Skeletal muscle tissue (tissue), 4 donors: Measurements from ENCODE around the gene TNFRSF14. TPM values are rescaled to one million over a fixed set of nuclear protein-coding genes. Genes with fewer than 3 reads are reported as not detected.
"Not testable (repeated sequence)": the region's sequence is repeated elsewhere in the genome, so short reads cannot be mapped to it uniquely, and the experiment has no call there.

Experiments used
- H3K27ac ChIP-seq: one replicate; pipeline ENCODE4 v1.7.0; 2013; ENCODE audit warnings: mild to moderate bottlenecking, low read depth, low read length, inconsistent platforms
- H3K27me3 ChIP-seq, 3 donors: one replicate each; pipeline ENCODE4 v1.7.0; 2013; ENCODE audit warnings: low read length in 3 of 3; ENCODE audit not compliant: control insufficient read depth in 3 of 3, insufficient read depth in 3 of 3
- H3K36me3 ChIP-seq, 3 donors: one replicate each; pipeline ENCODE4 v1.7.0; 2013; ENCODE audit warnings: low read length in 3 of 3; ENCODE audit not compliant: control insufficient read depth in 3 of 3, insufficient read depth in 3 of 3
- H3K4me1 ChIP-seq, 3 donors: one replicate each; pipeline ENCODE4 v1.7.0; 2013; ENCODE audit warnings: low read length in 3 of 3, mild to moderate bottlenecking in 3 of 3; ENCODE audit not compliant: control insufficient read depth in 3 of 3, insufficient read depth in 3 of 3
- H3K4me3 ChIP-seq, 3 donors: one replicate each; pipeline ENCODE4 v1.7.0; 2013; ENCODE audit warnings: low read length in 3 of 3
- H3K9ac ChIP-seq, 3 donors: one replicate each; pipeline ENCODE4 v1.7.0; 2013; ENCODE audit warnings: low read length in 3 of 3, mild to moderate bottlenecking in 3 of 3, moderate library complexity in 2 of 3, low read depth in 1 of 3
- H3K9me3 ChIP-seq, 3 donors: one replicate each; pipeline ENCODE4 v1.7.0; 2013; ENCODE audit warnings: low read length in 3 of 3; ENCODE audit not compliant: control insufficient read depth in 3 of 3
- total RNA-seq: library from RNA; depleted of rRNA; stranded (reverse); fragments of >200 nt; gene quantifications from one replicate; pipeline ENCODE4 v1.2.3, GENCODE V29; 2014
- donor health status: Osteomylitis.

The TNFRSF14 gene
- total RNA-seq, 1 donor from 2014 or later: 11.5 TPM

DNA sequence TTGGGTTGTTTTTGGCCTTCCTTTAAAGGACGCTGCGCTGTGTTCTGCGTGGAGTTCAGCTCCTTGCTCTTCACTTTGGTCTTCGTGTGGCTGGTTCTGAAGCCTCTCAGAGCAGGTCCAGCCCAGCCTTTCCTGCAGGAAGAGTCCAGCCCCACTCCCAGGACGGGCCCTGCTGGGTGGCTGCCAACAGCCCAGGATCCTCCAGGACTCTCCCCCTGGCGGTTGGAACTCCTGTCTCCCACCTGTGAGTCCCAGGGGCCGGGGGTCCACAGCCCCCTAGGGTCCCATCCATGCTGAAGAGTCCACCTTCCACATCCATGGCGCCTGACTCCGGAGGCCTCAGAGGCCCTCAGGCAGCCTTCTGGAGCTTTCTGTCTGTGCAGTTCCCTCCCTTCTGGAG lies 4.6 kb upstream of the TNFRSF14 start:
- H3K27me3 ChIP-seq: peaks cover 13 to 20% (median 19%) of the 10 kb centered on the region in 3 donors
- not testable (repeated sequence) for H3K27ac ChIP-seq
- peaks cover 39 to 42% (median 41%) of the 10 kb centered on the region in 3 donors for H3K4me1 ChIP-seq

DNA sequence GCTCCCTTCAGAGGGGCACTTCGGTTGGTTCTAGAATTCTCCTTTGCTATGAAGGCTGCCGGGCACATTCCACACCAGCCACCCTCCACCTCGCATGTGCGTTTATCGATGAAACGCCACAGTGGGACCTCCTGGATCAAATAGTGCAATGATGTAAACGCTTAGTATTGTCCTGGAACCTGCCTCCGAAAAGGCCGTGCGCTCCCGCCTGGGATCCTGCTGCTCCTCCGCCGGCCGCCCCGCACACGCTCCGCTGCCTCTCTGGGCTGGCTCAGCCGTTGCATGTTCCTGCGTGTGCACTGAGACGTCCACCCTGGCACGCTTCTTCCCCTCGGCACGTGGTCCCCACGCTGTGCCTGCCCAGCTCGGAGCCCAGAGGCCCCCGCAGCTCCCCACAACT lies 4.0 kb upstream of the TNFRSF14 start:
- peaks cover 7 to 15% (median 13%) of the 10 kb centered on the region in 3 donors for H3K27me3 ChIP-seq
- H3K9me3 ChIP-seq: no peaks in the 10 kb centered on the region
- no peak overlapping the region for H3K27ac ChIP-seq
- peaks cover 40 to 43% (median 43%) of the 10 kb centered on the region in 3 donors for H3K4me1 ChIP-seq
- H3K9ac ChIP-seq: no peak overlapping the region
- no peaks in the 10 kb centered on the region for H3K36me3 ChIP-seq
- H3K4me3 ChIP-seq: no peak overlapping the region

More for the DNA sequence above, 4.6 kb upstream of the TNFRSF14 start:
- Histone ChIP-seq H3K4me3 (peak overlapping the region in 2 of 3 donors; percentile 16 to 41), H3K9ac (peak overlapping the region in 1 of 3 donors; percentile 0)
- not testable (repeated sequence) for H3K9me3 ChIP-seq, H3K36me3 ChIP-seq

DNA sequence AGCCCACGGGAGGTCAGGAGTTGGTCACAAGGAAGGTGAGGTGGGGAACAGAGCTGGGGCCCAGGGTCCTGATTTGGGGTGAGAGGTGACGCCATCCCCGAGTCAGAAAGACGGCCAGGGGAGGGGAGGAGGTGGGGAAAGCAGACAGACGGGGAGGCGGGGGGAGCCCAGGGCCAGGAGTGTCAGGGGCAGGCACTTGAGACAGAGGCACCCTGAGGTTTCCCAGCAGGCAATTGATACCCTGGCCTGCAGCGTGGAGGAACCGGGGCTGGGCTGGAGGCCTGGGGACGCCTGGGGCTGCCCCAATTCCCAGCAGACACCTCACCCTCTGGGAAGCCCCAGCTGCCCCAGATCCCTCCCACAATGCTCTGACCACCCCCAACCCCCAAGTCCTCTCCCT lies 3.1 kb upstream of the TNFRSF14 start:
- H3K27ac ChIP-seq, H3K9me3 ChIP-seq, H3K4me3 ChIP-seq, H3K36me3 ChIP-seq, H3K9ac ChIP-seq, H3K27me3 ChIP-seq: not testable (repeated sequence)
- H3K4me1 ChIP-seq: peaks cover 38 to 43% (median 42%) of the 10 kb centered on the region in 3 donors

DNA sequence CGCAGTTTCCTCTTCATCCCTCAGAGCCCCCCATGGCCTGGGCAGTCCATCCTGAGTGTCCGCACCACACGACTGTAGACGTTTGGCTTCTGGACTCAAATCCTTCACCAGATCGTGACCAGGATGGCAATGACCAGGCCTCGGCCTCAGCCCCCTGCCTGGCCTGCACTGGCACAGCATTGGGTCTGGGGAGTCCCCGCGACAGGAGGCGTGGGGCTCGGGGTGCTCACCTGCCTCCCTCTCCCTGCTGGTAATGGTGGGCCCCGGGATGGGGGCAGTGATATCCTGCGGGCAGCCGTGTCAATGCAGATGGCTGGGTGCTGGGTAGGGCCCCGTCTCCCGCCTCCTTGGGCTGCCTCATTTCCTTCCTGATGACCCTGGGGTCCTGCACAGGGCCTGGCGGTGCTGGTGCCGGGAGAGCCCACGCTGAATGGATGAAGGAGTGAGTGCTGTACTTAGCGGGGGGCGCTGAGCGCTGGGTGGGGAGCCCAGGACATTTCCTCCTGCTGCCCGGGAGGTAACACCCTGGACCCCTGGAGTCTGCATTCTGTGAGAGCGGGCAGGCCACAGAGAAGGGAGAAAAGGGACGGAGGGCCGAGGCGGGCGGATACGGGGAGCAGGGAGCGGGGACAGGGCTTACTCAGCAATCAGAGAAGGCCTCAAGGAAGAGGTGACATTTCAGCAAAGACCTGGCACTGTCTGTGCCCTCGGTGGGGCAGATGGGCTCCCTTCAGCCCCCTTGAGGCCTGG lies 2.1 kb upstream of the TNFRSF14 start:
- peaks cover 0 to 4% (median 2%) of the 10 kb centered on the region in 3 donors for H3K36me3 ChIP-seq
- H3K4me1 ChIP-seq: peaks cover 29 to 38% (median 34%) of the 10 kb centered on the region in 3 donors

DNA sequence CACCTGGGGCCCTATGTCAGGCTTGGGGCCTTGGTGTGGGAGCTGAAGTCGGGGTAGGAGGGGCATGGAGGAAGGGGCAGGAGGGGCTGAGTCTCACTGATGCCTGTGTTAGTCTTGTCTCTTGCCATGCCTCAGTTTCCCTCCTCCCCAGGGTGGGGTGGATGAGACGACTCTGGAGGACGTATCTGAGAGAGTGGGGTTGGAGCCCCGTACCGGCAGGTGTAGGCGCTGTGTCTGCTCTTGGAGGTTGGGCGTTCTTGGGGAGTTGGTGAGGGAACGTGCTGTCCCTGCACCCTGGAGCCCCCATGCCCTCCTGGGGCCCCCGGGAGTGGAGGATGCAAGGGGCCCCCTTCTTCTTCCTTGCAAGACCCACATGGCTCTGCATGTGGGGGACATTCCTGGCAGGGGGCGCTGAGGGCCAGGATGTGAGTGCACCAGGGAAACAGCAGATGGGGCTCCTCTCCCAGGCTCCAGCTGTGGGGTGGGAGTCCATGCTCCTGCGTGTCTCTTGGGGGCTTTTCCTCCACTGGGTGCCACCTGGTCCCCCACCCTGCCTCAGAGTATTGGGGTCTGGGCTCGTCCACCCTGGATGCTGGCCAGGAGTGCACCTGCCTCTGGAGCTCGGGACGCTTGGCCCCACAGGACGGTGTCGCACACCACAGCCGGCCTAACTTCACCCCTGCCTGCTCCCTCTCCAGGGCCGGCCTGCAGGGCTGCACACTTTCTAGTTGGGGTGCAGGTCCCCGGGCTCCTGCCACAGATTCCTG lies 1.4 kb upstream of the TNFRSF14 start:
- Histone ChIP-seq H3K27me3 (peaks cover 5 to 8% (median 6%) of the 10 kb centered on the region in 3 donors), H3K4me1 (peaks cover 26 to 35% (median 31%) of the 10 kb centered on the region in 3 donors), H3K36me3 (peaks cover 0 to 4% (median 3%) of the 10 kb centered on the region in 3 donors), H3K9ac (peak overlapping the region in 1 of 3 donors; percentile 25), H3K4me3 (no peak overlapping the region), H3K9me3 (no peaks in the 10 kb centered on the region), H3K27ac (peak overlapping the region; percentile 85)

More for the DNA sequence above, 2.1 kb upstream of the TNFRSF14 start:
- Histone ChIP-seq H3K9me3 (no peaks in the 10 kb centered on the region), H3K27me3 (peaks cover 5 to 8% (median 6%) of the 10 kb centered on the region in 3 donors), H3K9ac (no peak overlapping the region), H3K27ac (no peak overlapping the region), H3K4me3 (no peak overlapping the region)

DNA sequence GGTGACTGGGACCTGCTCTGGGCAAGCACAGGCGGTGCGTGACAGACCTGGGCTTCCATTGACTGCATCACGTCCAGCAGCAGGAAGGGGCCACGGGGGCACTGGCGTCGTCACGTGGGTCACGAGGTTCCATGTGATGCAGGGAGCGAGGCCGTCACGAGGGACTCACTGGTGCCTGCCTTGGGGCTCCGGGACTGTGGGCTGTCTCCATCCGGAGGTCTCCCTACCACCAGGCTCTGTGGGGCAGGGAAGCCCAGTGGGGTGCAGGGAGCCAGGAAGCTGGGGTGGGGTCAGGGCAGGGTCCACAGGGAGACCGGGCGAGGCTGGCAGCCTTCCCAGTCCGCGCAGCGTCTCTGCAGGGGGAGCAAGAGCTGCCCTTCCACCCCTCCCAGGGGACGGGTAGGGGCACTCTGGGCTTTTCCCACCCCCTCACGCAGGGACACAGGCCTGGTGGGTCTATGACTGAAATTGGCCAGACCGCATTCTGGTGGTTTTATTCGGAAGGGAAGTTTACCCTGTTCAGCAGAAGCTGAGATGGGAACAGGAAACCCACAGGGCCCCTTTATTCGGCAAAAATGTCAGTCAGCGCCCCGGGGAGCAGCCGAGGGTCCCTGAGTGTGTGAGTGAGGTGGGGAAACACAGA lies 416 bp upstream of the TNFRSF14 start:
- Histone ChIP-seq H3K4me3 (peak overlapping the region; percentile 81 to 91 (median 88)), H3K27me3 (peaks cover 5 to 8% (median 6%) of the 10 kb centered on the region in 3 donors), H3K9me3 (no peaks in the 10 kb centered on the region), H3K4me1 (peaks cover 26 to 35% (median 31%) of the 10 kb centered on the region in 3 donors), H3K36me3 (peaks cover 0 to 5% (median 3%) of the 10 kb centered on the region in 3 donors), H3K27ac (peak overlapping the region; percentile 85), H3K9ac (peak overlapping the region; percentile 80 to 95 (median 88))

DNA sequence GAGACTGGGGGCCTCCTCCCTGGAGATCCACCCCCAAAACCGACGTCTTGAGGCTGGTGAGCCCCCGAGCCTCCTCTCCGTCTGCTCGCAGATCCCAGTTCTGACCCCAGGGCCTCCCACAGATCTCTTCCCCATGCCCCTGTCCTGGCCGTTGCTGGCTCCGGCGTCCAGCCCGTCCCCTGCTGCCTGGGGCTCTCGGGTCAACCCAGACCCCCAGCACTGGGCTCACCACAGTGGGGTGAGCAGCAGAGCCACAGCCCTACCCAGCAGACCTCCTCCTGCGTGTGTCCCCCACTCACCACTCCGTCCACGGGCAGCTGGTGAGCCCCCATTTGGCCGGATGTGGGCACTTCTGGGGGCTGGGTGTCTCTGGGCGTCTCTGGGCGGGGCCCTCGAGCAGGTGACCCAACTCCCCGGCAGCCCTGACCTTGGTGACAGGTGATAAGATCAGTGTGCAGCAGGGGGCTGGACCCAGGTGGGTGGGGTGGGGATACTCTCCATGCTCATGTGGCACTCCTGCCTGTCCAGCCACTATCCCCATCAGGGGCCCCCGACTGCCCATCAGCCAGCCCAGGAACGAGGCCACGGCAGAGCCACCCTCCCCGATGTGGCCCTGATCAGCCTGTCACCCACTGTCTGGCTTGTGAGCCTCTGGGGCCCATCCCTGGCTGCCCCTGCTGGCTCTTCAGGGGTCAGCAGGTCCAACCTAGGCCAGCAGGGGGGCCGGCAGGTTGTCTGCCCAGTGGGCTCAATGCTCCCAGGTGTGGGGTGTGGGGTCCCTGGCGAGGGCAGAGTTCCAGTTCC lies 709 bp downstream of the TNFRSF14 start:
- peaks cover 0 to 7% (median 6%) of the 10 kb centered on the region in 3 donors for H3K36me3 ChIP-seq
- peaks cover 5 to 8% (median 6%) of the 10 kb centered on the region in 3 donors for H3K27me3 ChIP-seq
- peaks cover 26 to 35% (median 31%) of the 10 kb centered on the region in 3 donors for H3K4me1 ChIP-seq
- H3K9me3 ChIP-seq: no peaks in the 10 kb centered on the region
- H3K27ac ChIP-seq: peak overlapping the region; percentile 85
- H3K9ac ChIP-seq: peak overlapping the region; percentile 80 to 95 (median 88)
- peak overlapping the region; percentile 81 to 91 (median 88) for H3K4me3 ChIP-seq

DNA sequence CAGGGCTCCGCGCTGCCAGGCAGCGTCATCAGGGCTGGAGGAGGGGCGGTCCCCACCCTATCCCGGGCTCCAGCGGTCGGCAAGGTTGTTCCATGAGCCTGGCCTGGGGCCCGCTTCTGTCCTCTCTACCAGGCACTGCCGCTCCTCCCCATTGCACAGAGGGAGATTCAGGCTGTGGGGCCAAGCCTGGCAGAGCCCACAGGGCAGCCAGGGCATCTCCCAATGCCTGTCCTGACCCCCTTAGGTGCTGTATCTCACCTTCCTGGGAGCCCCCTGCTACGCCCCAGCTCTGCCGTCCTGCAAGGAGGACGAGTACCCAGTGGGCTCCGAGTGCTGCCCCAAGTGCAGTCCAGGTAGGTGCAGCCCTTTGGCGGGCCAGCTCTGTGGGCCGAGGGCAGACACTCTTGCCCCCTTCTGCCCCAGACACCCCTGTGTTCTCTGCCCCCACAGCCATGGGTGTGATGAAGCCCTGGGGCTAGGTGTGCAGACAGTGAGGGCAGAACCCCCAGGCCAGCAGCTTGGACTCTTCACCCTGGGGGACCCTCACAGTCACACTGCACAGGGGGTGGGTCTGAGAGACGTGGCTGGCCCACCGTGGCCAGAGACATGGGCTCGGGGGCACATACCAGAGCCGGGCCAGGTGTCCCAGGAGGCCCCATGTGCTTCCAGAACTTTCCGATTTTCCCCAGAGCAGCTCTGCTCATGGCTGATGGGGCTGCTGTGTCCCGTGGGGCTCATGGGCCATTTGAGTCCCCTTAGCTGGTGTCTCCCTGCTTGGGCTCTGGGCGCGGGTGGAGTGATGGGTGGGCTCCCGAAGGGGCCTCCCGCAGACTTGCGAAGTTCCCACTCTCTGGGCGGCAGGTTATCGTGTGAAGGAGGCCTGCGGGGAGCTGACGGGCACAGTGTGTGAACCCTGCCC lies 1.6 kb downstream of the TNFRSF14 start:
- no peak overlapping the region for H3K27ac ChIP-seq
- no peaks in the 10 kb centered on the region for H3K9me3 ChIP-seq
- peaks cover 26 to 35% (median 31%) of the 10 kb centered on the region in 3 donors for H3K4me1 ChIP-seq
- peaks cover 0 to 7% (median 6%) of the 10 kb centered on the region in 3 donors for H3K36me3 ChIP-seq
- peak overlapping the region; percentile 10 to 95 (median 88) for H3K9ac ChIP-seq
- peak overlapping the region; percentile 81 to 91 (median 88) for H3K4me3 ChIP-seq
- H3K27me3 ChIP-seq: peaks cover 5 to 8% (median 6%) of the 10 kb centered on the region in 3 donors
